NB4 (cell line): ENCODE data around the gene SMIM29.
A peak's percentile ranks its signal among the peaks of the same experiment; 100 is the strongest.
"Not testable (repeated sequence)": the region's sequence is repeated elsewhere in the genome, so short reads cannot be mapped to it uniquely, and the experiment has no call there.

Source experiments
- DNase-seq: peaks from one replicate; pipeline ENCODE4 v3.0.0; 2010; ENCODE audit warnings: low read depth
- H3K4me3 ChIP-seq: one replicate; pipeline ENCODE4 v1.5.1; 2011; ENCODE audit warnings: mild to moderate bottlenecking, low read depth, low read length, moderate library complexity
- CTCF ChIP-seq: IDR thresholded peaks from one replicate; pipeline ENCODE4 v1.5.1; 2012; ENCODE audit warnings: low read depth, low read length
- MAX ChIP-seq: IDR thresholded peaks from 2 replicates; pipeline ENCODE4 v1.6.1; 2011; ENCODE audit warnings: low read depth, low read length
- MYC ChIP-seq: IDR thresholded peaks from 2 replicates; pipeline ENCODE4 v1.6.1; 2011; ENCODE audit warnings: low read depth, low read length
- POLR2A ChIP-seq: IDR thresholded peaks from 2 replicates; pipeline ENCODE4 v1.6.1; 2011; ENCODE audit warnings: mild to moderate bottlenecking; ENCODE audit not compliant: insufficient read length; ENCODE audit errors: extremely low read depth

Gene SMIM29

GRCh38 chr6:34272013-34272926 is 23.5 kb upstream of the SMIM29 start:
- H3K4me3 ChIP-seq = no peak overlapping the region
- DNase-seq = peak; percentile 67
- TF ChIP-seq CTCF (no peak), MAX (no peak), MYC (no peak), POLR2A (no peak)

DNA sequence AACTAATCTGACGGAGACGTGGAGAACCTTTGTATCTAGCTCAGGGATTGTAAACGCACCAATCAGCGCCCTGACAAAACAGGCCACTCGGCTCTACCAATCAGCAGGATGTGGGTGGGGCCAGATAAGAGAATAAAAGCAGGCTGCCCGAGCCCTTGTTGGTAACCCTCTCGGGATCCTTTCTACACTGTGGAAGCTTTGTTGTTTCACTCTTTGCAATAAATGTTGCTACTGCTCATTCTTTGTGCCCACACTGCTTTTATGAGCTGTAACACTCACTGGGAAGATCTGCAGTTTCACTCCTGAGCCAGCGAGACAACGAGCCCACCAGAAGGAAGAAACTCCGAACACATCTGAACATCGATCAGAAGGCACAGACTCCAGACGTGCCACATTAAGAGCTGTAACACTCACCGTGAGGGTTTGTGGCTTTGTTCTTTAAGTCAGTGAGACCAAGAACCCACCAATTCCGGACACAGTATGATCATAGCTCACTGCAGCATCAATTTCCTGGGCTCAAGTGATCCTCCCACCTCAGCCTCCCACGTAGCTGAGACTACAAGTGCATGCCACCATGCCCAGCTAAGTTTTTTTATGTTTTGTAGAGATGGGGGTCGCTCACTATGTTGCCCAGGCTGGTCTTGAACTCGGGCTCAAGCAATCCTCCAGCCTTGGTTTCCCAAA is 21.0 kb upstream of the SMIM29 start:
- DNase-seq = peak; percentile 69
- not testable (repeated sequence) for H3K4me3 ChIP-seq

GRCh38 chr6:34269132-34269531 is 20.3 kb upstream of the SMIM29 start:
- H3K4me3 ChIP-seq, DNase-seq: not testable (repeated sequence)

DNA sequence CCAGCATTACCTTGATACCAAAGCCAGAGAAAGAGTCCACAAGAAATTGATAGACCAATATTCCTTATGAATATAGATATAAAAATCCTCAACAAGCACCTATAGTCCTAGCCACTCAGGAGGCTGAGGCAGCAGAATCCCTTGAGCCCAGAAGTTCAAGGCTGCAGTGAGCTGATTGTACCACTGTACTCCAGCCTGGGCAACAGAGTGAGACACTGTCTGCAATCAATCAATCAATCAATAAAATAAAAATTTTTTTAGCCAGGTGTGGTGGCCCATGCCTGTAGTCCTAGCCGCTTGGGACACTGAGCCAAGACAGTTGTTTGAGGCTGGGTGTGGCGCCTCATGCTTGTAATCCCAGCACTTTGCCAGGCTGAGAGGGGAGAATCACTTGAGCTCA is 18.9 kb upstream of the SMIM29 start:
- no peak for DNase-seq
- TF ChIP-seq POLR2A (no peak), MAX (no peak), CTCF (no peak), MYC (no peak)
- H3K4me3 ChIP-seq = no peak overlapping the region

DNA sequence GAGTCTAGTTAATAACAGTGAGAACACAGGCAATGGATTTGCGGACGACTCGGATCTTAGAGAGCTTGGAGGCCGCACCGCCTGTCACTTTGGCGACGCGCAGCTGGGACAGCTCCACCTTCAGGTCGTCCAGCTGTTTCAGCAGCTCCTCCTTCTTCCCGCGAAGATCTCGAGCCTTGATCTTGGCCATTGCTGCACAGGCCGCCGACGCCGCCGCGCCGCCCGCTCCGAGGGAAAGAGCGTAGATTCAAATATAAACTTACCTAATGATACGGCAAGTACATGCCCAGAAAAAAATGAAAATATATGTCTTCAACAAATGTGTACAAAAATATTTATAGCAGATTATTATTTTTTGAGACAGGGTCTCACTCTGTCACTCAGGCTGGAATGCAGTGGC is 14.7 kb upstream of the SMIM29 start:
- not testable (repeated sequence) for H3K4me3 ChIP-seq, DNase-seq

- H3K4me3 ChIP-seq = no peak overlapping the region
- TF ChIP-seq MAX (no peak), POLR2A (no peak), MYC (no peak), CTCF (no peak)
- DNase-seq = no peak
Observed at GRCh38 chr6:34260576-34261267, 11.9 kb upstream of the SMIM29 start.

GRCh38 chr6:34259529-34260069 is 10.8 kb upstream of the SMIM29 start:
- no peak for DNase-seq
- no peak for TF ChIP-seq MYC
- TF ChIP-seq MAX = no peak
- no peak for TF ChIP-seq POLR2A
- TF ChIP-seq CTCF = no peak
- H3K4me3 ChIP-seq = no peak overlapping the region

DNA sequence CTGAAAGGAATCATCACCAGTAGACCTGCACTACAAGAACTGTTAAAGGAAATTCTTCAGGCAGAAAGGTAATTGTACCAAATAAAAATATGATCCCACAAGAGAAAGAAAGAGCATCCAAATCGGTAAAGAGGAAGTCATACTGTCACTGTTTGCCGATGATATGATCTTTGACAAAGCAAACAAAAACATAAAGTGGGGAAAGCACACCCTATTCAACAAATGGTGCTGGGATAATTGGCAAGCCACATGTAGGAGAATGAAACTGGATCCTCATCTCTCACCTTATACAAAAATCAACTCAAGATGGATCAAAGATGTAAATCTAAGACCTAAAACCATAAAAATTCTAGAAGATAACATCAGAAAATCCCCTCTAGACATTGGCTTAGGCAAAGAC is 3.6 kb upstream of the SMIM29 start:
- not testable (repeated sequence) for DNase-seq, H3K4me3 ChIP-seq
